Muscle layer of colon (tissue), 2 donors: ENCODE results near the gene RHBDD2.
"Not testable (repeated sequence)": the region's sequence is repeated elsewhere in the genome, so short reads cannot be mapped to it uniquely, and the experiment has no call there.

ENCODE experiments used
- H3K27ac ChIP-seq: one replicate; pipeline ENCODE4 v1.7.0; 2013; ENCODE audit warnings: low read depth, mild to moderate bottlenecking, low read length, moderate library complexity
- H3K27me3 ChIP-seq, 2 donors: one replicate each; pipeline ENCODE4 v1.7.0; 2013; ENCODE audit warnings: low read length in 2 of 2, mild to moderate bottlenecking in 2 of 2; ENCODE audit not compliant: insufficient read depth in 2 of 2, control insufficient read depth in 1 of 2
- H3K36me3 ChIP-seq: one replicate; pipeline ENCODE4 v1.7.0; 2013; ENCODE audit warnings: mild to moderate bottlenecking, low read length; ENCODE audit not compliant: insufficient read depth
- H3K4me1 ChIP-seq: one replicate; pipeline ENCODE4 v1.7.0; 2013; ENCODE audit warnings: mild to moderate bottlenecking, low read length; ENCODE audit not compliant: insufficient read depth
- H3K4me3 ChIP-seq, 2 donors: one replicate each; pipeline ENCODE4 v1.7.0; 2013; ENCODE audit warnings: low read length in 2 of 2, low read depth in 1 of 2, mild to moderate bottlenecking in 1 of 2, moderate library complexity in 1 of 2
- H3K9ac ChIP-seq: one replicate; pipeline ENCODE4 v1.7.0; 2013; ENCODE audit warnings: low read length
- H3K9me3 ChIP-seq: one replicate; pipeline ENCODE4 v1.7.0; 2013; ENCODE audit warnings: mild to moderate bottlenecking, low read length
- donor health status: abdominal sarcoma.
- donor health status: Adenocarcinoma of cecum.

The RHBDD2 gene

DNA sequence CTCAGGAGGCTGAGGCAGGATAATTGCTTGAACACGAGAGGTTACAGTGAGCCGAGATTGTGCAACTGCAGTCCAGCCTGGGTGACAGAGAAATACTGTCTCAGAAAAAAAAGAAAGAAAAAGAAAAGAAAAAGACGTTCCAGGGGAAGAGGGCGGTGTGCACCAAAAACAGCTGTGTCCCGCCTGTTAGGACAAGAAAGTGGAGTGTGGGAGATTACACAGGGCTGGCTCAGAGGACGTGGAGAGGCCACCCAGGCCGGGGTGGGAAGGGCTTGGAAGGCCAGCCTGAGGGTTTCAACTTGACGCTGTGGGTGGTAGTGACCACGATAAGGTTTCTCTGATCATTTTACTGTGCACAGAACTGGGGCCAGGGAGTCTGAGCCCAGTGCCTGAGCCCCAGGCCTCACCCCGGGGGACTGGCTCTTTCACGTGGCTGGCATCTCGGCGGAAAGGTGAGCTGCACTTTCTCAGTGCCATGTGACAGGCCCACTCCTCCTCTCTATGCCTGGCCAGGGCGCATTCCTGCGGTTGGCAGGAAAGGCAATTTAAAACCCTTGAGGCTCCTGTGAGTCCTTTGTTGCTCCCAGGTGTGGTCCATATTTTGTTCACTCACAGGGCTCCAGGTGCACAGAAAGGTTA lies 13.9 kb downstream of the RHBDD2 start:
- peaks cover 8% of the 10 kb centered on the region for H3K36me3 ChIP-seq
- H3K27ac ChIP-seq, result no peak overlapping the region
- no peaks in the 10 kb centered on the region for H3K27me3 ChIP-seq
- H3K9me3 ChIP-seq, result no peaks in the 10 kb centered on the region
- H3K4me1 ChIP-seq, result no peaks in the 10 kb centered on the region
- H3K4me3 ChIP-seq, result no peak overlapping the region
- no peak overlapping the region for H3K9ac ChIP-seq

DNA sequence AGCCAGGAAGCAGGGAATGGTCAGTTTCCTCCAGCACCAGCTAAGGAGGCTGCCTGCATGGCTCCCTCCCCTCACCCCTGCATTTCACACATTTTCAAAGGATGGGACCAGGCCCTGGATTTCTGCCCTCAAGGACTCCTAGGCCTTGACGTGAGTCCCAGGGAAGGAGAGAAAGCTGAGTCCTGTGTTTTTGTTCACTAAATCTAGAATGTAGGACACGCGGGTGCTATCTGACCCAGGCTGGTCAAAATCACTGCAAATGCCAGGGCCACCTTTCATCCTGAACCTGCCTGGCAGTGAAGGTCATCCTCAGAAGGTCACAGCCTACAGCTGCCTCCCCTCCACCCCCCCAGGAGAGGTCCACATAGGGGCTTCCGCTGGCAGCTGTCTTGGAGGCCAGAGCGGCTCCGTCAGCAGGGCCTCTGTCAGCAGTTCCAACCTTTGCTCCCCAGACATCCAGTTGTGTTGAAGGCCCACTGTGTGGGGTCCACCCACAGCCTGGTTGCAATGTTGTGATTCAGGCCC lies 18.0 kb downstream of the RHBDD2 start:
- Histone ChIP-seq H3K4me1 (no peaks in the 10 kb centered on the region), H3K36me3 (no peaks in the 10 kb centered on the region), H3K4me3 (no peak overlapping the region), H3K27ac (no peak overlapping the region), H3K27me3 (no peaks in the 10 kb centered on the region), H3K9ac (no peak overlapping the region), H3K9me3 (no peaks in the 10 kb centered on the region)

DNA sequence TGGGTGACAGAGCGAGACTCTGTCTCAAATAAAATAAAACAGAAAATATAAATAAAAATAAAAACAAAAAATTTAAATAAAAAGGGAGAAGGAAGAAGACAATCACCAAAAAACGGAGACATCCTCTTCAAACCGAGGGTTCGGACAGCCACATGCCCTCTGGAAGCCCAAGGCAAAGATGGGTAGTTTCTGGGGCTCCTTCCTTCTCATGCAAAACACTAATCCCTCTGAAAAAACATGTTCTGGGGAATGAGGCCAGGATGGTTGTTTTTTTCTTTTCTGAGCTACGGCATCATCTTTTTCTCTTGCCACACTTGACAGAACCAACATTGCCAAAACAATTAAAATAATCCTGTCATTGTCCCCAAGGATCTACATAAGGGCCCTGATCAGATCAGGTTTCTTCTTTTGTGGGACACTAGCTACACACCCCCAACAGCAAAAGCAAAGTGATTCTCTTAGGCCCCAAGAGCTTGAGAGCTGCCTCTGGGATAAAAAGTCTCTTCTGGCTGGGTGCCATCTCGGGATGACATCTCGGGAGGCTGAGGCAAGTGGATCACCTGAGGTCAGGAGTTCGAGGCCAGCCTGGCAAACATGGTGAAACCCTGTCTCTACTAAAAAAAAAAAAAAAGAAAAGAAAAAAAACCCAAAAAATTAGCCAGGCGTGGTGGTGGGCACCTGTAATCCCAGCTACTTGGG lies 21.9 kb downstream of the RHBDD2 start:
- Histone ChIP-seq H3K27me3 (no peaks in the 10 kb centered on the region), H3K9ac (no peak overlapping the region), H3K9me3 (no peaks in the 10 kb centered on the region), H3K36me3 (no peaks in the 10 kb centered on the region), H3K4me3 (no peak overlapping the region), H3K4me1 (no peaks in the 10 kb centered on the region), H3K27ac (no peak overlapping the region)

DNA sequence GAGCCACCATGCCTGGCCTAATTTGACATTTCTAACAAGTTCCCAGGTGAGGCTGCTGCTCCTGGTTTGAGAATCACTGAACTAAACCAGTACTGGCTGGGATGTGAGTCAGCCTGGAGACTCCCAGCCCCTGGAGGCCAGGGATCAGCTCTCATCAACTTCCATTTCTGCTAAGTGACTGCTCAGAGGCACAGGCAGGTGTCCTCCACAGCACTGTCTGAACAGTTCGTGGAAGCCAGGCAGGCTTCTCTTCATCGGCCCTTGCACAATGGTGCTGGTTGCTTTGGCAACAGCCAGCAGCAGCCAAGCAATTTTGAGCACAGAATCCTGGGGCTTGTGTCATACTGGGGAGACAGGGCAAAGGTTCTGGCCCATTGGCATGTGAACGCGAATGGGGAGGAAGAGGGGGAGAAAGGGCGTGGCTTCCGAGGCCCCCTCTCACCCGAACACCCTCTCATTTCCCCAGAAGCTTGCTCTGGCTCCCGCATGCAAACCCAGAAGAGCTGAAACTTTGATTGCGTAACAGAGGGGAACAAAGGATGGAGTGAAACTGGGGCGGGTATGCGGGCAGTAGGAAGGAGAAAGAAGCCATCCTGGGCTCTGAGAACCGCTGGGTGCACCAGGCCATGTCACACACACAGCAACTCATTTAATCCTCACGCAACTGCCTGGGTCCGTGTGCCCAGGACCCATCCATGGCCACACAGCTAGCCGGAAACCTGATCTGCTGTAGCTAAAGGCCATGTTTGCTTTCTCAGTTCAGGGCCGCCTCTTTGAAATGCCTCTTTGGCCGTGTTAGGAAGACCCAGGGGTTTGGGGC lies 27.2 kb downstream of the RHBDD2 start:
- H3K27me3 ChIP-seq, result no peaks in the 10 kb centered on the region
- H3K9me3 ChIP-seq, result no peaks in the 10 kb centered on the region
- no peak overlapping the region for H3K9ac ChIP-seq
- H3K4me1 ChIP-seq, result peaks cover 5% of the 10 kb centered on the region
- H3K36me3 ChIP-seq, result no peaks in the 10 kb centered on the region
- no peak overlapping the region for H3K4me3 ChIP-seq
- H3K27ac ChIP-seq, result no peak overlapping the region

DNA sequence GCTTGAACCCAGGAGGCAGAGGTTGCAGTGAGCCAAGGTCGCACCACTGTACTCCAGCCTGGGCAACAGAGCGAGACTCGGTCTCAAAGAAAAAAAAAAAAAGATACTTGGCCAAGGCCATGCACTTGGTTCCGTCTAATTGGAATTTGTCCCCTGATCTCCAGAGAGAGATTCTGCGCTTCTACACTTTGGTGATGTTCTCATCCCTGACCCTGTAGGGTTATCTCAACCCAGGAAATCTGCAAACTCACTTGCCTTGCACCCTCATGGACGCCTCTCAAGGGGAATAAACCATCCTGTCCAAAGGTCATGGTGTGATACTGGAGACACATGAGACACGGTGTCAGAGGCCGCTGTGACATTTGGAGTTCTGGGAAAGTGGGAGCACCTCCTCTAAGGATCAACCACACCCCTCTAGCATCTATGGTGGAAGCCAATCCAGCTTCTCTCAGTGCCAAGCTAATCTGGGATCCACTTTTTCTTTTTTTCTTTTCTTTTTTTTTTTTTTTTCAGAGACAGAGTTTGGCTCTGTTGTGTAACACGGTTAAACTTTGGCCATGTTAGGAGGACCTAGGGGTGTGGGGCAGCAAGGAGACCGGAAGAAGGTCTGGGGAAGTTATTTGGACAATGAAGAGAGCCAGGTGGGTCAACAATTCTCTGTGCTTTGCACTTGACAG lies 28.3 kb downstream of the RHBDD2 start:
- no peaks in the 10 kb centered on the region for H3K27me3 ChIP-seq
- H3K4me3 ChIP-seq, result no peak overlapping the region
- no peak overlapping the region for H3K27ac ChIP-seq
- no peaks in the 10 kb centered on the region for H3K36me3 ChIP-seq
- H3K9me3 ChIP-seq, result no peaks in the 10 kb centered on the region
- H3K4me1 ChIP-seq, result peaks cover 5% of the 10 kb centered on the region
- no peak overlapping the region for H3K9ac ChIP-seq

DNA sequence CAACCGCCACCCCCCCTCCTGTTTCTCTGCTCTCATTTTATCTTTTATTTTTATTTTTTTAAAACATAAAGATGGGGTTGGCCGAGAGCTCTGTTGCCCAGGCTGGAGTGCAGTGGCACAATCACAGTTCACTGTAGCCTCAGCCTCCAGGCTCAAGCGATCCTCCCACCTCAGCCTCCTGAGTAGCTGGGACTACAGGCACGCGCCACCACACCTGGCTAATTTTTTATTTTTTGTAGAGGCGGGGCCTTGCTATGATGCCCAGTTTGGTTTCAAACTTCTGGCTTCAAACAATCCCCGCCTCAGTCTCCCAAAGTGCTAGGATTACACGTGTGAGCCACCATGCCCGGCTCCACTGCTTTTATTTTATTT lies 28.8 kb downstream of the RHBDD2 start:
- not testable (repeated sequence) for H3K9me3 ChIP-seq, H3K9ac ChIP-seq, H3K27me3 ChIP-seq, H3K36me3 ChIP-seq, H3K4me3 ChIP-seq, H3K27ac ChIP-seq, H3K4me1 ChIP-seq

DNA sequence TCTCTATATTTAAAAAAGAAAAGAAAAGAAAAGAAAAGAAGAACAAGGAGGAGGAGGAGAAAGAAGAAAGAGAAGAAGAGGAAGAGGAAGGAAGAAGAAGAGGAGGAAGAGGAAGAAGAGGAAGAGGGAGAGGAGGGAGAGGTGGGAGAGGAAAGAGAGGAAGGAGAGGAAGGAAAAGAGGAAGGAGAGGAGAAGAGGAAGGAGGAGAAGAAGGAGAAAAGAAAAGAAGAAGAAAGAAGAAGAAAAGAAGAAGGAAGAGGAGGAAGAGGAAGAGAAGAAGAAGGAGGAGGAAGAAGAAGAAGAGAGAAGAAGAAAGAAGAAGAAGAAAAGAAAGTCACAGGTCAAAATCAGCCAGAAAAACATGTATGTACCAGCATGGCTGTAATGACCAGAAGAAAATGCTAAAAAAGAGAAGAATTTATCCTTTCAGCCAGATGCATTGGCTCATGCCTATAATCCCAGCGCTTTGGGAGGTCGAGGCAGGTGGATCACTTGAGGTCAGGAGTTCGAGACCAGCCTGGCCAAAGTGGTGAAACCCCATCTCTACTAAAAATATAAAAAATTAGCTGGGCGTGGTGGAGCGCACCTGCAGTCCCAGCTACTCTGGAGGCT lies 30.8 kb downstream of the RHBDD2 start:
- H3K27ac ChIP-seq, result no peak overlapping the region
- H3K9ac ChIP-seq, result no peak overlapping the region
- H3K36me3 ChIP-seq, result no peaks in the 10 kb centered on the region
- no peak overlapping the region for H3K4me3 ChIP-seq
- no peaks in the 10 kb centered on the region for H3K9me3 ChIP-seq
- peaks cover 8% of the 10 kb centered on the region for H3K4me1 ChIP-seq
- no peaks in the 10 kb centered on the region for H3K27me3 ChIP-seq

DNA sequence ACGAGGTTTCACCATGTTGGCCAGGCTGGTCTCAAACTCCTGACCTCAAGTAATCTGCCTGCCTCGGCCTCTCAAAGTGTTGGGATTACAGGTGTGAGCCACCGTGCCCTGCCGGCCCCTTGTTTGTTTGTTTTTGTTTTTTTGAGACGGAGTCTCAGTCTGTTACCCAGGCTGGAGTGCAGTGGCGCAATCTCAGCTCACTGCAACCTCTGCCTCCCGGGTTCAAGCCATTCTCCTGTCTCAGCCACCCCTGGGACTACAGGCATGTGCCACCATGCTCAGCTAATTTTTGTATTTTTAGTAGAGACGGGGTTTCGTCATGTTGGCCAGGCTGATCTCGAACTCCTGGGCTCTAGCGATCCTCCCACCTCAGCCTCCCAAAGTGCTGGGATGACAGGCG lies 32.4 kb downstream of the RHBDD2 start:
- not testable (repeated sequence) for H3K36me3 ChIP-seq, H3K27ac ChIP-seq, H3K4me3 ChIP-seq, H3K9ac ChIP-seq, H3K27me3 ChIP-seq, H3K9me3 ChIP-seq
- peaks cover 10% of the 10 kb centered on the region for H3K4me1 ChIP-seq

DNA sequence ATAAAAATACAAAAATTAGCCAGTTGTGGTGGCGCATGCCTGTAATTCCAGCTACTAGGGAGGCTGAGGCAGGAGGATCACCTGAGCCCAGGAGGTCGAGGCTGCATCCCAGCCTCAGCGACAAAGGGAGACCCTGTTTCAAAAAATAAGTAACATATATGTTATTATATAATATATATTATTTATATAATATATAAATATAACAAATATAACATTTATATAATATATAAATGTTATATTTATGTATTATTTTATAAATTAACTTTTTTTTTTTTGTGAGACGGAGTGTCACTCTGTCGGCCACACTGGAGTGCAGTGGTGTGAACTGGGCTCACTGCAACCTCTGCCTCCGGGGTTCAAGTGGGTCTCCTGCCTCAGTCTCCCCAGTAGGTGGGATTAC lies 34.6 kb downstream of the RHBDD2 start:
- Histone ChIP-seq H3K4me3 (no peak overlapping the region), H3K9ac (no peak overlapping the region), H3K27ac (no peak overlapping the region)

DNA sequence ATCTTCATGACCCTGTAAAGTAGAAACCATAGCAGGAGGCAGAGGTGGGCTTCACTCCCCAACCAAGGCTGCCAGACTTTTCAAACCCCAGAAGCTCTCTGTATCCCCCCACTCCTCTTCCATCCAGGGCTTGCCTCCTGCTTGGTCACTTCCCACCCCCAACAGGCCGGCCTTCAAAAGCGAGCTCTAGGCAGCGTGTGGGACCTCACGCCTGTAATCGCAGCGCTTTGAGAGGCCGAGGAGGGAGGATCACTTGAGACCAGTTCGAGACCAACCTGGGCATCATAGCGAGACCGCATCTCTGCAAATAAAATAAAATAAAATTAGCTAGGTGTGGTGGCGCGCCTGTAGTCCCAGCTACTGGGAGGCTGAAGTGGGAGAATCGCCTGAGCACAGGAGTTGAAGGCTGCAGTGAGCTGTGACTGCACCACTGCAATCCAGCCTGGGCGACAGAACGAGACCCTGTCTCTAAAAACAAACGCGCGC lies 35.4 kb downstream of the RHBDD2 start:
- Histone ChIP-seq H3K4me3 (peak overlapping the region; percentile 69 to 84), H3K4me1 (peaks cover 26% of the 10 kb centered on the region), H3K9ac (peak overlapping the region; percentile 78)

More for the DNA sequence above, 34.6 kb downstream of the RHBDD2 start:
- H3K27me3 ChIP-seq, result no peaks in the 10 kb centered on the region
- no peaks in the 10 kb centered on the region for H3K9me3 ChIP-seq
- no peaks in the 10 kb centered on the region for H3K36me3 ChIP-seq
- H3K4me1 ChIP-seq, result peaks cover 19% of the 10 kb centered on the region

More for the DNA sequence above, 35.4 kb downstream of the RHBDD2 start:
- Histone ChIP-seq H3K36me3 (no peaks in the 10 kb centered on the region), H3K27me3 (no peaks in the 10 kb centered on the region), H3K27ac (peak overlapping the region; percentile 83), H3K9me3 (no peaks in the 10 kb centered on the region)
